ENCODE results near the gene KDM3B.

Gene KDM3B

DNA sequence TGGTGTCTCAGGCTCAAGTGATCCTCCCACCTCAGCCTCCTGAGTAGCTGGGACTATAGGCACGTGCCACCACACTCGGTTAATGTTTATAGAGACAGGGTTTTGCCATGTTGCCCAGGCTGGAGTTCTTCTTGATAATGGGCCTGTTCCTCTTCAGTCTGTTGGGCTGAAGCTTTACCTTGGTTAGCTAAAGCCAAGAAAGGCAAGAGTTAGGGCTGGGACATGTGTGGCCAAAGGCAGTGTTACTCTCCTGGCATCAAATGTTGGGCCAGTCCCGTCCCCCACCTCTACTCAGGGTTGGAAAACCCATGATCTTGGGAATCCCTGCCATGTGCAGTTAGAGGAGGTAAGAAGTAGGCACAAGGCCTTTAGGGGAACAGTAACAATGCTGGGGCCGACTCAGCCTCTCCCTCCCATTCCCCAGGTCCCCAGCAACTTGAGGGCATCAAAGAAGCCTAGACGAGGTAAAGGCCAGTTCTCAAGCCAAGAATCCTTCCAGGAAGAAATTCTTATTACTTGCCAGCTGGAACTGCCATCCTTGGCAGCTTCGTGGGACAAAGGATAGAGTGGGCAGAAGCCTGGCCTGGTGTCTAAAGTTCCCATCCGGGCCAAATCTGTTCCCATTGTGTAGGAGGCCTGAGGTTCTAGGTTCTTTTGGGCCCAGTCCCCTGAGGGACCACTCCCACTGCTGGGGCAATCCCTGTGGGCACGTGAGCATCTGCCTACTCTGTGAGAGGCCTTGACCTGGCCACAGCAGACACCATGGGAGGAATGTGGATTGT is 117.2 kb downstream of the KDM3B start:
- TF ChIP-seq FOXM1 (IDR thresholded peaks at IDR 0.05; ENCODE audit: borderline replicate concordance, low read depth), result no peak
- TF ChIP-seq, protein P1, sequence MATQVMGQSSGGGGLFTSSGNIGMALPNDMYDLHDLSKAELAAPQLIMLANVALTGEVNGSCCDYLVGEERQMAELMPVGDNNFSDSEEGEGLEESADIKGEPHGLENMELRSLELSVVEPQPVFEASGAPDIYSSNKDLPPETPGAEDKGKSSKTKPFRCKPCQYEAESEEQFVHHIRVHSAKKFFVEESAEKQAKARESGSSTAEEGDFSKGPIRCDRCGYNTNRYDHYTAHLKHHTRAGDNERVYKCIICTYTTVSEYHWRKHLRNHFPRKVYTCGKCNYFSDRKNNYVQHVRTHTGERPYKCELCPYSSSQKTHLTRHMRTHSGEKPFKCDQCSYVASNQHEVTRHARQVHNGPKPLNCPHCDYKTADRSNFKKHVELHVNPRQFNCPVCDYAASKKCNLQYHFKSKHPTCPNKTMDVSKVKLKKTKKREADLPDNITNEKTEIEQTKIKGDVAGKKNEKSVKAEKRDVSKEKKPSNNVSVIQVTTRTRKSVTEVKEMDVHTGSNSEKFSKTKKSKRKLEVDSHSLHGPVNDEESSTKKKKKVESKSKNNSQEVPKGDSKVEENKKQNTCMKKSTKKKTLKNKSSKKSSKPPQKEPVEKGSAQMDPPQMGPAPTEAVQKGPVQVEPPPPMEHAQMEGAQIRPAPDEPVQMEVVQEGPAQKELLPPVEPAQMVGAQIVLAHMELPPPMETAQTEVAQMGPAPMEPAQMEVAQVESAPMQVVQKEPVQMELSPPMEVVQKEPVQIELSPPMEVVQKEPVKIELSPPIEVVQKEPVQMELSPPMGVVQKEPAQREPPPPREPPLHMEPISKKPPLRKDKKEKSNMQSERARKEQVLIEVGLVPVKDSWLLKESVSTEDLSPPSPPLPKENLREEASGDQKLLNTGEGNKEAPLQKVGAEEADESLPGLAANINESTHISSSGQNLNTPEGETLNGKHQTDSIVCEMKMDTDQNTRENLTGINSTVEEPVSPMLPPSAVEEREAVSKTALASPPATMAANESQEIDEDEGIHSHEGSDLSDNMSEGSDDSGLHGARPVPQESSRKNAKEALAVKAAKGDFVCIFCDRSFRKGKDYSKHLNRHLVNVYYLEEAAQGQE (IDR thresholded peaks at IDR 0.05; ENCODE audit: low read depth), result no peak

DNA sequence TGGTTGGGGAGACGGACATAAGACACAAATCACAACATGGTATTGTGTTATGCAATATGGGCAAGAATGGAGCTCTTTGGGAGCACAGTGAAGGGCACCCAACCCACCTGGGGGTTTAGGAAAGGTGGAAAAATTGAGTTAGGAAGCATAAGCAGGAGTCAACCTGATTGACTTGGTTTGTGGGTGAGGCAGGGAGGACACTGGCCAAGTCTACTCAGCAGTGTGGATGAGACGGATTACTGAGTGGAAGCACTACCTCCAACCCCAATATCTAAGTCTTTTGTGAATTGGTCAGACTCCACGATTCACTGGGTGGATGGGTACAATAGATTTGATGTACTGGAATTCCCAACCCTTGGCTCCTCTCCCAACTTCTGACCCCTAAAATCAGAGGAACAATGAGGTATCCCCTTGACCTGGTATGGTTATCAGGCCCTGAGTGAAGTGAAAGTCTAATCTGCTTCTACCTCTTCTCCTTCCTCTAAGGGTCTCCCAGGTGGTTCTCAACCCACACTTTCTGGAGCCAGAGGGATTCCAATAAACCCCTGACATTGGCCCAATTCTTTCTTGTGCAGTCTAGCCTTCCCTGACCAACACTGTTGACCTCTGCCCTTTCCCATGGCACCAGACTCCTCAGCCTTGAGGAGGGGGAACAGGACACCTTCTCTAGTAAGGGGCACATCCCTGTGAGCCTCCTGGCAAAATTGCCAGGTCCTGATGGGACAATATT is 118.0 kb downstream of the KDM3B start:
- TF ChIP-seq FOXM1 (IDR thresholded peaks at IDR 0.05; ENCODE audit: borderline replicate concordance, low read depth) (no peak), EGR1 (IDR thresholded peaks at IDR 0.05) (no peak), RAD21 (IDR thresholded peaks at IDR 0.05; ENCODE audit: low read depth) (no peak), CEBPB (IDR thresholded peaks at IDR 0.05) (no peak), YY1 (IDR thresholded peaks at IDR 0.05; ENCODE audit: low read depth) (no peak), TCF12 (IDR thresholded peaks at IDR 0.05; ENCODE audit: low read depth) (no peak), NFIC (IDR thresholded peaks at IDR 0.05) (no peak), ZBTB7A (IDR thresholded peaks at IDR 0.05; ENCODE audit: low read depth) (no peak)
- TF ChIP-seq, protein P2, sequence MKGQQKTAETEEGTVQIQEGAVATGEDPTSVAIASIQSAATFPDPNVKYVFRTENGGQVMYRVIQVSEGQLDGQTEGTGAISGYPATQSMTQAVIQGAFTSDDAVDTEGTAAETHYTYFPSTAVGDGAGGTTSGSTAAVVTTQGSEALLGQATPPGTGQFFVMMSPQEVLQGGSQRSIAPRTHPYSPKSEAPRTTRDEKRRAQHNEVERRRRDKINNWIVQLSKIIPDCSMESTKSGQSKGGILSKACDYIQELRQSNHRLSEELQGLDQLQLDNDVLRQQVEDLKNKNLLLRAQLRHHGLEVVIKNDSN (IDR thresholded peaks at IDR 0.05), result no peak
- TF ChIP-seq, protein P1 (IDR thresholded peaks at IDR 0.05; ENCODE audit: low read depth), result no peak
- TF ChIP-seq, protein P3, sequence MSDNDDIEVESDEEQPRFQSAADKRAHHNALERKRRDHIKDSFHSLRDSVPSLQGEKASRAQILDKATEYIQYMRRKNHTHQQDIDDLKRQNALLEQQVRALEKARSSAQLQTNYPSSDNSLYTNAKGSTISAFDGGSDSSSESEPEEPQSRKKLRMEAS (IDR thresholded peaks at IDR 0.05), result no peak

DNA sequence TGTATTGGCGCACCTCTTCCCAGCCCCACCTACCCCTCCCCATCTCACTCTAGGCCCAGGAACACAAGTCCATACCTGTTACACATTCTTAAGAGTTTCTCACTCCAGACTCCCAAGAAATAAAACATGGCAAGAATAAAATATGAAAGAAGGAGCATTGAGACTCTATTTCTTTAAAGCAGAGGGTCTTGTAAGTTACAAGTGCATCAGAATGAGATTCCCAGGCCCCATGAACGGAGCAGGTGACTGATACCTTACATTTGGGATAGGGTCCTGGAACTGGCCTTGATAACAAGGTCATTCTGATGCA is 118.5 kb downstream of the KDM3B start:
- TF ChIP-seq EGR1 (IDR thresholded peaks at IDR 0.05), result no peak
- no peak for TF ChIP-seq FOXM1 (IDR thresholded peaks at IDR 0.05; ENCODE audit: borderline replicate concordance, low read depth)
- TF ChIP-seq TCF12 (IDR thresholded peaks at IDR 0.05; ENCODE audit: low read depth), result no peak
- TF ChIP-seq RAD21 (IDR thresholded peaks at IDR 0.05; ENCODE audit: low read depth), result no peak
- no peak for TF ChIP-seq EP300 (IDR thresholded peaks at IDR 0.05; ENCODE audit: borderline replicate concordance)

DNA sequence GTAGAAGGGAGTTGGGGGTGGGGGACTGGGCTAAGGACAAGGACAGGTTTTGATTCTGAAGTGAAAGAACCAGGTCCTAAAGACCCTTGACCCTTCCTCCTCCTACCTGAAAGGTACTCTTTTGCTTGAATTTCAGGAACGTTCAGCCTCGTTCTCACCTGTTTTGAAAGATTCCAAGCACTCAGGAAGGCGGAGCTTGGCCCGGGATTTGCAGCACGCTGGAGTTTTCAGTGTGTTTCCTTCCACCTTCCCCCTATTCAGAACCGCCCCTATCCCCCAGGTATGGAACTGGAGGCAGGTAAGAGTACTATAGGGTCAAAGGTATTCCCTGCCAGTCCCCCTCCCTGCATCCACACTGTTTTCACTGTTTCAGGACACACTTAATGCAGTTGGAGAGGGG is 119.9 kb downstream of the KDM3B start:
- TF ChIP-seq TEAD4 (IDR thresholded peaks at IDR 0.05) (no peak), TCF12 (IDR thresholded peaks at IDR 0.05; ENCODE audit: low read depth) (no peak), EGR1 (IDR thresholded peaks at IDR 0.05) (no peak), NFIC (IDR thresholded peaks at IDR 0.05) (no peak), CEBPB (IDR thresholded peaks at IDR 0.05) (no peak), CREB1 (IDR thresholded peaks at IDR 0.05; ENCODE audit: low read depth) (no peak), TAF1 (IDR thresholded peaks at IDR 0.05; ENCODE audit: low read depth) (no peak), FOXM1 (IDR thresholded peaks at IDR 0.05; ENCODE audit: borderline replicate concordance, low read depth) (no peak), ZBTB7A (IDR thresholded peaks at IDR 0.05; ENCODE audit: low read depth) (no peak), RAD21 (IDR thresholded peaks at IDR 0.05; ENCODE audit: low read depth) (no peak), YY1 (IDR thresholded peaks at IDR 0.05; ENCODE audit: low read depth) (no peak), EP300 (IDR thresholded peaks at IDR 0.05; ENCODE audit: borderline replicate concordance) (no peak)
- TF ChIP-seq, protein P3 (IDR thresholded peaks at IDR 0.05), result no peak
- TF ChIP-seq, protein P2 (IDR thresholded peaks at IDR 0.05), result no peak
- TF ChIP-seq, protein P1 (IDR thresholded peaks at IDR 0.05; ENCODE audit: low read depth), result no peak

All from Ishikawa (cell line).